HG02571 (cell line): ENCODE measurements around the gene IGFL1.
"Not testable (repeated sequence)": the region's sequence is repeated elsewhere in the genome, so short reads cannot be mapped to it uniquely, and the experiment has no call there.

Source experiments
- ATAC-seq: cut with Tn5 transposase; IDR thresholded peaks from one replicate; pipeline ENCODE4 v1.9.1; 2021; ENCODE audit warnings: mild to moderate bottlenecking, moderate library complexity; ENCODE audit not compliant: unreplicated experiment

Gene IGFL1

GRCh38 chr19:46201454-46202310 is 27.9 kb upstream of the IGFL1 start:
- ATAC-seq, result no peak

- no peak for ATAC-seq
Measured at GRCh38 chr19:46202426-46202825, 27.1 kb upstream of the IGFL1 start.

GRCh38 chr19:46202872-46203860 is 26.4 kb upstream of the IGFL1 start:
- no peak for ATAC-seq

- no peak for ATAC-seq
Measured at GRCh38 chr19:46204008-46204407, 25.5 kb upstream of the IGFL1 start.

GRCh38 chr19:46205183-46205984 is 24.2 kb upstream of the IGFL1 start:
- ATAC-seq, result no peak

- ATAC-seq, result no peak
Measured at GRCh38 chr19:46206176-46206575, 23.4 kb upstream of the IGFL1 start.

- ATAC-seq, result no peak
Measured at GRCh38 chr19:46206682-46207081, 22.9 kb upstream of the IGFL1 start.

- ATAC-seq, result not testable (repeated sequence)
Measured at GRCh38 chr19:46207858-46208257, 21.7 kb upstream of the IGFL1 start.

GRCh38 chr19:46209051-46209450 is 20.5 kb upstream of the IGFL1 start:
- no peak for ATAC-seq

GRCh38 chr19:46209472-46209871 is 20.1 kb upstream of the IGFL1 start:
- ATAC-seq, result no peak

- no peak for ATAC-seq
Measured at GRCh38 chr19:46210669-46211068, 18.9 kb upstream of the IGFL1 start.

- ATAC-seq, result no peak
Measured at GRCh38 chr19:46211201-46211881, 18.2 kb upstream of the IGFL1 start.

- ATAC-seq, result not testable (repeated sequence)
Measured at GRCh38 chr19:46212592-46212991, 16.9 kb upstream of the IGFL1 start.

- ATAC-seq, result no peak
Measured at GRCh38 chr19:46213156-46213555, 16.4 kb upstream of the IGFL1 start.

GRCh38 chr19:46213806-46214205 is 15.7 kb upstream of the IGFL1 start:
- ATAC-seq, result no peak

- ATAC-seq, result no peak
Measured at GRCh38 chr19:46216612-46217011, 12.9 kb upstream of the IGFL1 start.

- ATAC-seq, result no peak
Measured at GRCh38 chr19:46217476-46217875, 12.1 kb upstream of the IGFL1 start.

- ATAC-seq, result no peak
Measured at GRCh38 chr19:46218160-46218559, 11.4 kb upstream of the IGFL1 start.

GRCh38 chr19:46220038-46220615 is 9.4 kb upstream of the IGFL1 start:
- ATAC-seq, result no peak

GRCh38 chr19:46221152-46221551 is 8.4 kb upstream of the IGFL1 start:
- no peak for ATAC-seq
